WTC11 (cell line): ENCODE data around the gene AKAP1.

Experiments
- MXD4 ChIP-seq: fragments of 250-450 bp; sonication (Bioruptor Pico); IDR thresholded peaks from 2 replicates; pipeline ENCODE4 v1.8.0; 2021; ENCODE audit warnings: mild to moderate bottlenecking, moderate library complexity, borderline replicate concordance
- NR3C1 ChIP-seq: sonication (generic); formaldehyde crosslinking; conservative IDR thresholded peaks from 2 replicates; pipeline ENCODE4 v1.8.1; 2023; ENCODE audit warnings: low read depth, mild to moderate bottlenecking, missing genetic modification reagents
- ZBTB21 ChIP-seq: sonication (generic); formaldehyde crosslinking; IDR thresholded peaks from 2 replicates; pipeline ENCODE4 v1.8.1; 2023; ENCODE audit warnings: mild to moderate bottlenecking, missing genetic modification reagents, borderline replicate concordance
- TF ChIP-seq, protein P1 (sequence below): fragments of 200-600 bp; IDR thresholded peaks from 2 replicates; pipeline ENCODE4 v1.8.0; 2022; ENCODE audit warnings: antibody characterized with exemption
- TF ChIP-seq, protein P2 (sequence below): sonication (generic); formaldehyde crosslinking; IDR thresholded peaks from 2 replicates; pipeline ENCODE4 v1.8.1; 2023; ENCODE audit warnings: mild to moderate bottlenecking, missing genetic modification reagents, moderate library complexity
- TF ChIP-seq, protein P3 (sequence below): sonication (generic); formaldehyde crosslinking; IDR thresholded peaks from 2 replicates; pipeline ENCODE4 v1.8.0; 2022; ENCODE audit warnings: mild to moderate bottlenecking, missing genetic modification reagents

DNA sequence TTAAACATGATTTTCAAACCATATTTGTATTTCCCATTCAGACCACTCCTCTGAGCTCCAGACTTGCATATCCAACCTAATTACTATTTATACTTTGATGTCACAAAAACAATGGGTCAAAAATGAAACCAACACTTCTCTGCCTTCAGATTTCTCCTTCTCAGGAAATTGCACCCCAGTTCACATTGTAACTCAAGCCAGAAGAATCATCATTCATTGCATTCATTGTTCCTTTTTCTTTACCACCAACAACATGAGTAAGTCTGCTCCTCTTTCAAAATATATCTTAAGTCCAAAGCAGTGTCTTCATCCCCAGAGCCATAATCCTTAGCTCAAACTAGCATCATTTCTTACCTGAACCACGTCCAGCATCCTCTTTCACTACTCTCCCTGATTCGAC lies 2.6 kb upstream of the AKAP1 start:
- no peak for TF ChIP-seq MXD4
- TF ChIP-seq, protein P1, sequence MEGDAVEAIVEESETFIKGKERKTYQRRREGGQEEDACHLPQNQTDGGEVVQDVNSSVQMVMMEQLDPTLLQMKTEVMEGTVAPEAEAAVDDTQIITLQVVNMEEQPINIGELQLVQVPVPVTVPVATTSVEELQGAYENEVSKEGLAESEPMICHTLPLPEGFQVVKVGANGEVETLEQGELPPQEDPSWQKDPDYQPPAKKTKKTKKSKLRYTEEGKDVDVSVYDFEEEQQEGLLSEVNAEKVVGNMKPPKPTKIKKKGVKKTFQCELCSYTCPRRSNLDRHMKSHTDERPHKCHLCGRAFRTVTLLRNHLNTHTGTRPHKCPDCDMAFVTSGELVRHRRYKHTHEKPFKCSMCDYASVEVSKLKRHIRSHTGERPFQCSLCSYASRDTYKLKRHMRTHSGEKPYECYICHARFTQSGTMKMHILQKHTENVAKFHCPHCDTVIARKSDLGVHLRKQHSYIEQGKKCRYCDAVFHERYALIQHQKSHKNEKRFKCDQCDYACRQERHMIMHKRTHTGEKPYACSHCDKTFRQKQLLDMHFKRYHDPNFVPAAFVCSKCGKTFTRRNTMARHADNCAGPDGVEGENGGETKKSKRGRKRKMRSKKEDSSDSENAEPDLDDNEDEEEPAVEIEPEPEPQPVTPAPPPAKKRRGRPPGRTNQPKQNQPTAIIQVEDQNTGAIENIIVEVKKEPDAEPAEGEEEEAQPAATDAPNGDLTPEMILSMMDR: no peak
- no peak for TF ChIP-seq ZBTB21 (CRISPR knock-in tag)
- TF ChIP-seq, protein P2, sequence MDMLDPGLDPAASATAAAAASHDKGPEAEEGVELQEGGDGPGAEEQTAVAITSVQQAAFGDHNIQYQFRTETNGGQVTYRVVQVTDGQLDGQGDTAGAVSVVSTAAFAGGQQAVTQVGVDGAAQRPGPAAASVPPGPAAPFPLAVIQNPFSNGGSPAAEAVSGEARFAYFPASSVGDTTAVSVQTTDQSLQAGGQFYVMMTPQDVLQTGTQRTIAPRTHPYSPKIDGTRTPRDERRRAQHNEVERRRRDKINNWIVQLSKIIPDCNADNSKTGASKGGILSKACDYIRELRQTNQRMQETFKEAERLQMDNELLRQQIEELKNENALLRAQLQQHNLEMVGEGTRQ (CRISPR knock-in tag): no peak
- no peak for TF ChIP-seq NR3C1 (CRISPR knock-in tag)
- TF ChIP-seq, protein P3, sequence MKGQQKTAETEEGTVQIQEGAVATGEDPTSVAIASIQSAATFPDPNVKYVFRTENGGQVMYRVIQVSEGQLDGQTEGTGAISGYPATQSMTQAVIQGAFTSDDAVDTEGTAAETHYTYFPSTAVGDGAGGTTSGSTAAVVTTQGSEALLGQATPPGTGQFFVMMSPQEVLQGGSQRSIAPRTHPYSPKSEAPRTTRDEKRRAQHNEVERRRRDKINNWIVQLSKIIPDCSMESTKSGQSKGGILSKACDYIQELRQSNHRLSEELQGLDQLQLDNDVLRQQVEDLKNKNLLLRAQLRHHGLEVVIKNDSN (CRISPR knock-in tag): no peak
